ENCODE measurements around the gene OCSTAMP. TPM values are rescaled to one million over a fixed set of nuclear protein-coding genes. Genes with fewer than 3 reads are reported as not detected.
A peak's percentile ranks its signal among the peaks of the same experiment; 100 is the strongest.

The OCSTAMP gene
- total RNA-seq, 1 experiment from 2014 or later: not detected

DNA sequence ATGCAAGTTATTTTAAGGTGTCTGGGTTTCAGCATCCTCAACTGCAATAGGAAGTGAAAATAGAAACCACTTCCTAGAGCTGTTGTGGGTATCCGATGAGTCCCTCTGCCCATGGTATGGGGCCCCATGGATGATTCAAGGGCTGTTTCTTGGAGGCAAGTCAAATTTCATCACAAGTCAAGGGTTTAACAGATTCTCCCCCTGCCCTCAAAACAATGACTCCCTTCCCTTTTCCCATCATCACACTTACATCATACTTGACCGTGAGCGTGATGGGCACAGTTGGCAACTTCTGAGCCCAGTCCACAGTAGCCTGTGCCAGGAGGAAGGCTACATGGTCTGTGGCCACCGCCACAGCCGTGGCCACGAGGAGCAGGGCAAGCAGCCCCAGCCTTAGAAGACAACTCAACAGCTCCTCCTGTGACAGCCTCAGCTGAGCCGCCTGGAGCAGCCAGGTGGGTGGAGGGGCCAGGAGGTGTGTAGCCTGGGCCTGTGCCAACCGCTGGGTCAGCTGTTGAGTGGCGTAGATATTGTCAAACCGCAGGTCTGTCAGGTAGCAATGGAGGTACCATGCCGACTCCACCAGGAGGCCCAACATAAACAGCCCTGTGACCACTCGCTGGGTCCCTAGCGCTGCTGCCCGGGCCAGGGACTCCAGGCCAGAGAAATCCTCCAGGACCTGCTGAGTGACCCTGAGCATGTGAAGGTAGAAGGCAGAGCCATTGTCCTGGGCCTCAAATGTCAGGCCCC, 5.2 kb downstream of the OCSTAMP start:
- Histone ChIP-seq H3K4me3 (ENCODE audit: low read length) (no peak overlapping the region), H3K9ac (ENCODE audit: low read length) (no peak overlapping the region), H4K20me1 (ENCODE audit: insufficient read depth, low read depth, low read length) (no peaks in the 10 kb centered on the region), H2AFZ (ENCODE audit: low read length) (no peak overlapping the region), H3K27me3 (ENCODE audit: low read length) (no peaks in the 10 kb centered on the region), H3K4me1 (ENCODE audit: low read length) (no peaks in the 10 kb centered on the region), H3K27ac (ENCODE audit: low read length) (no peak overlapping the region), H3K79me2 (ENCODE audit: low read length) (no peaks in the 10 kb centered on the region), H3K9me2 (replicated peaks; ENCODE audit: insufficient read depth, low read length) (no peaks in the 10 kb centered on the region), H3K36me3 (ENCODE audit: insufficient read depth, low read length) (no peaks in the 10 kb centered on the region), H3K4me2 (ENCODE audit: low read depth, low read length, poor library complexity, severe bottlenecking) (no peak overlapping the region), H3K9me3 (ENCODE audit: low read length) (no peaks in the 10 kb centered on the region)
- DNase-seq: no peak

DNA sequence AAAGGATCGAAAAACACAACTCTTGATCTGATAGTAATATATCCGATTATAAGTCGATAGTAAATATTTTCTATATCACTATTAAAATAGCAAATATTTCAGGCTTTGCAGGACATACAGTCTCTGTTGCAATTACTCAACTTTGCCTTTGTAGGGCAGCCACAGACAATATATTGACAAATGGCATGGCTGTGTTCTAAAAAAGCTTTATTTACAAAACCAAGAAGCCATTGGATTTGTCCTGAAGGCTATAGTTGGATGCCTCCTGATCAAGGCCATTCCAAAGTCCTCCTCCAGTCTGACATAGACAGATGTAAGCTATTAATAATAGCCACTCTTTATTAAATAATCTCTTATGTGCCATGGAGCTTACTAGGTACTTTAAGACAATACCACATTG, 5.9 kb downstream of the OCSTAMP start:
- no peaks in the 10 kb centered on the region for H3K4me1 ChIP-seq (ENCODE audit: low read length)
- no peak overlapping the region for H3K4me2 ChIP-seq (ENCODE audit: low read depth, low read length, poor library complexity, severe bottlenecking)
- no peaks in the 10 kb centered on the region for H3K9me2 ChIP-seq (replicated peaks; ENCODE audit: insufficient read depth, low read length)
- DNase-seq: no peak
- no peaks in the 10 kb centered on the region for H3K9me3 ChIP-seq (ENCODE audit: low read length)
- no peaks in the 10 kb centered on the region for H4K20me1 ChIP-seq (ENCODE audit: insufficient read depth, low read depth, low read length)
- no peak overlapping the region for H3K9ac ChIP-seq (ENCODE audit: low read length)
- H3K79me2 ChIP-seq (ENCODE audit: low read length): no peaks in the 10 kb centered on the region
- H2AFZ ChIP-seq (ENCODE audit: low read length): no peak overlapping the region
- H3K36me3 ChIP-seq (ENCODE audit: insufficient read depth, low read length): no peaks in the 10 kb centered on the region
- no peak overlapping the region for H3K27ac ChIP-seq (ENCODE audit: low read length)
- H3K27me3 ChIP-seq (ENCODE audit: low read length): no peaks in the 10 kb centered on the region
- H3K4me3 ChIP-seq (ENCODE audit: low read length): no peak overlapping the region

DNA sequence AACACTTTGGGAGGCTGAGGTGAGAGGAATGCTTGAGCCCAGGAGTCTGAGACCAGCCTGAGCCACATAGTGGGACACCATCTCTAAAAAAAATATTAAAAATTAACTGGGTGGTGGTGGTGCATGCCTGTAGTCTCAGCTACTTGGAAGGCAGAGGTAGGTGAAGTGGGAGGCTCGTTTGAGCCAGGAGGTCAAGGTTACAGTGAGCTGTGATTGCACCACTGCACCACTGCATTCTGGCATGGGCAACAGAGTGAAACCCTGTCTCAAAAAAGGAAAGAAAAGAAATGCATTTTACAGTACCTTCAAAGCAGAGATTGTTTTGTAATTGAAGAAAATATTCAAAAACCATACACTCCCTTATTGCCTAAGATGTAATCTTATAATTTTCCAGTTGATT, 6.5 kb downstream of the OCSTAMP start:
- Histone ChIP-seq H3K79me2 (ENCODE audit: low read length) (no peaks in the 10 kb centered on the region), H3K9ac (ENCODE audit: low read length) (no peak overlapping the region), H2AFZ (ENCODE audit: low read length) (no peak overlapping the region), H4K20me1 (ENCODE audit: insufficient read depth, low read depth, low read length) (no peaks in the 10 kb centered on the region), H3K27ac (ENCODE audit: low read length) (no peak overlapping the region), H3K4me2 (ENCODE audit: low read depth, low read length, poor library complexity, severe bottlenecking) (no peak overlapping the region), H3K9me2 (replicated peaks; ENCODE audit: insufficient read depth, low read length) (no peaks in the 10 kb centered on the region), H3K27me3 (ENCODE audit: low read length) (no peaks in the 10 kb centered on the region), H3K36me3 (ENCODE audit: insufficient read depth, low read length) (no peaks in the 10 kb centered on the region), H3K9me3 (ENCODE audit: low read length) (no peaks in the 10 kb centered on the region), H3K4me3 (ENCODE audit: low read length) (no peak overlapping the region), H3K4me1 (ENCODE audit: low read length) (no peaks in the 10 kb centered on the region)
- no peak for DNase-seq

DNA sequence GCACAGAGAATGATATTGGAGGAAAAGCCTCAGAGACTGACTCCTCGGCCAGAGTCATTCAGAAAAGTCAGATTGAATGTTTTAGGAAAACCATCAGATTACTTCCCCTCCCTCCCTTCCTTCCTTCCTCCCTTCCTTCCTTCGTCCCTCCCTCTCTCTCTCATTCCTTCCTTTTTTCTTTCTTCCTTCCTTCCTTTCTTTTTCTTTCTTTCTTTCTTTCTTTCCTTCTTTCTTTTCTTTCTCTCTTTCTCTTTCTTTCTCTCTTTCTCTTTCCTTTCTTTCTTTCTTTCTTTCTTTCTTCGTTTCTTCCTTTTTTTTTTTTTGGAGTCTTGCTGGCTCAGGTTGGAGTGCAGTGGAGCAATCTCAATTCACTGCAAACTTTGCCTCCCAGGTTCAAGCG, 7.4 kb downstream of the OCSTAMP start:
- H3K79me2 ChIP-seq (ENCODE audit: low read length): no peaks in the 10 kb centered on the region
- no peaks in the 10 kb centered on the region for H3K36me3 ChIP-seq (ENCODE audit: insufficient read depth, low read length)
- H4K20me1 ChIP-seq (ENCODE audit: insufficient read depth, low read depth, low read length): no peaks in the 10 kb centered on the region
- no peak overlapping the region for H2AFZ ChIP-seq (ENCODE audit: low read length)
- H3K4me3 ChIP-seq (ENCODE audit: low read length): no peak overlapping the region
- DNase-seq: no peak
- no peaks in the 10 kb centered on the region for H3K9me2 ChIP-seq (replicated peaks; ENCODE audit: insufficient read depth, low read length)
- no peak overlapping the region for H3K9ac ChIP-seq (ENCODE audit: low read length)
- no peaks in the 10 kb centered on the region for H3K27me3 ChIP-seq (ENCODE audit: low read length)
- H3K4me1 ChIP-seq (ENCODE audit: low read length): no peaks in the 10 kb centered on the region
- H3K9me3 ChIP-seq (ENCODE audit: low read length): no peaks in the 10 kb centered on the region
- H3K27ac ChIP-seq (ENCODE audit: low read length): no peak overlapping the region
- H3K4me2 ChIP-seq (ENCODE audit: low read depth, low read length, poor library complexity, severe bottlenecking): no peak overlapping the region

DNA sequence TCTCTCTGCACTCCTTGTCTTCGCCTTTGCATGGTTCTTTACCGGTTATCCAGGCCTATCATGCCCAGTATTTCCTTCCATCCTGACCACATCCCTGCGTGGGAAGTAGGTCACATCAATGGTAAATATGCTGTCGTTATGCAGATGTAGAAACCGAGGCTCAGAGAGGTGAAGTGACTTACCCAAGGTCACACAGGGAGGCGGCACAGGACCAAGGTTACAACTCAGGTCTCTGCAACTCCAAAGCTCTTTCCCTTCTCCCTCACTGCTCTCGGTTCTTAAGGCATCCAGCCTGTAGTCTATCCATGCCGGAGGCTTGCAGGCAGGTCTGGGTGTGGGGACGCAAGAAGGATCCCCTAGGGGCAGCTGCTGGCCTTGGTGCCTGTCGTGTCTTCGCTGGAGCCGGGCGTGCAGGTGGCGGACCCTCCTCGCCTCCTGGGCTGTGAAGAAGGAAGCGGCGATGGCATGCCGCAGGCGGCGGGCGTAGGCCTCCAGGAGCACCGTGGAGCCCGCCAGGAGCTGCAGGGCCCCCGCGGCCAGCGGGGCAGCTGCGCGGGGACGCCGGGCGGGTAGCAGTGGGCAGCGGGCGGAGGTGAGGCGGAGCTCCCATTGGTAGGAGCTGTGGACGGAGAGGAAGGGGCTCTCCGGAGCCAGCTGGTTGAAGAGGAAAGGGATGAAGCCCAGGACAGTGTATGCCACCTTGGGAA, 9.1 kb downstream of the OCSTAMP start:
- Histone ChIP-seq H4K20me1 (ENCODE audit: insufficient read depth, low read depth, low read length) (no peaks in the 10 kb centered on the region), H3K9ac (ENCODE audit: low read length) (no peak overlapping the region), H3K4me1 (ENCODE audit: low read length) (no peaks in the 10 kb centered on the region), H3K79me2 (ENCODE audit: low read length) (no peaks in the 10 kb centered on the region), H3K27me3 (ENCODE audit: low read length) (no peaks in the 10 kb centered on the region), H3K36me3 (ENCODE audit: insufficient read depth, low read length) (no peaks in the 10 kb centered on the region), H3K4me3 (ENCODE audit: low read length) (no peak overlapping the region), H2AFZ (ENCODE audit: low read length) (no peak overlapping the region), H3K27ac (ENCODE audit: low read length) (no peak overlapping the region), H3K9me2 (replicated peaks; ENCODE audit: insufficient read depth, low read length) (no peaks in the 10 kb centered on the region), H3K9me3 (ENCODE audit: low read length) (no peaks in the 10 kb centered on the region), H3K4me2 (ENCODE audit: low read depth, low read length, poor library complexity, severe bottlenecking) (no peak overlapping the region)
- no peak for DNase-seq

DNA sequence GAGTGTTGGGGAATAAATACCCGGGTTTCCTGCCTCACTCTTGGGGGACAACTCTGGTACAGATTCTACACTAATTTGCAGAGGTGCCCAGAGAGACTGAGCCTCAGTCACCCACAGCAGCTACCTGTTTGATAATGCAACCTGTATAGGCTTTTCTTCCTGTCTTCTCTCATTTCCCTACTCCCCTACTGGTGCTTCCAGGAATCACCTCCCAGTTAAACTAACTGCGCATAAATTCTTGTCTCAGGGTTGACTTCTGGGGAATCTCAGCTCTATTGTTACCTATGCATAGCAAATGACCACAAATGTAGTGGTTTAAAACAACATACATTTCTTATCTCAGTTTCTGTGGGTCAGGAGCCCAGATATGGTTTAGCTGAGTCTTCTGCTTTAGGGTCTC, 11.3 kb downstream of the OCSTAMP start:
- Histone ChIP-seq H3K79me2 (ENCODE audit: low read length) (no peaks in the 10 kb centered on the region), H3K27ac (ENCODE audit: low read length) (no peak overlapping the region), H3K4me2 (ENCODE audit: low read depth, low read length, poor library complexity, severe bottlenecking) (no peak overlapping the region), H3K4me3 (ENCODE audit: low read length) (no peak overlapping the region), H3K9me2 (replicated peaks; ENCODE audit: insufficient read depth, low read length) (no peaks in the 10 kb centered on the region), H3K36me3 (ENCODE audit: insufficient read depth, low read length) (no peaks in the 10 kb centered on the region), H3K27me3 (ENCODE audit: low read length) (no peaks in the 10 kb centered on the region), H4K20me1 (ENCODE audit: insufficient read depth, low read depth, low read length) (no peaks in the 10 kb centered on the region), H3K9ac (ENCODE audit: low read length) (no peak overlapping the region), H3K4me1 (ENCODE audit: low read length) (no peaks in the 10 kb centered on the region), H3K9me3 (ENCODE audit: low read length) (no peaks in the 10 kb centered on the region), H2AFZ (ENCODE audit: low read length) (no peak overlapping the region)
- no peak for DNase-seq

DNA sequence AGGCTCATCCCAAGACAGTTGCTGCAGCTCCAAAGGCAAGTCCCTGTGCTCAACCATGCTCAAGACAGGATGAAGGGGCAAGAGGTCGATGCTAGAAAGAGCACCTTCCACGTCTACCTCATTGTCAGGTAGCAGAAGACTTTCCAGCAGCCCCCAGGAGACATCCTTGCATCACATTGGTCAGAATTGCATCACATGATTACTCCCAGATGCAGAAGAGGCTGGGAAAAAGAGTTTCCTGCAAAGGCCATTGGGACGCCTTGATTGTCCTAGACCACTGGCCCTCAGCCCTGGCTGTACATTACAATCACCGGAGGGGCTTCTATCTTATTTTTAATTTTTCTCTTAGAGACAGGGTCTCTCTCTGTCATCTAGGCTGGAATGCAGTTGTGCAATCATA, 19.8 kb downstream of the OCSTAMP start:
- DNase-seq: peak; percentile 9
- Histone ChIP-seq H3K27ac (ENCODE audit: low read length) (no peak overlapping the region), H3K27me3 (ENCODE audit: low read length) (no peaks in the 10 kb centered on the region), H3K36me3 (ENCODE audit: insufficient read depth, low read length) (no peaks in the 10 kb centered on the region), H3K9me2 (replicated peaks; ENCODE audit: insufficient read depth, low read length) (no peaks in the 10 kb centered on the region), H3K4me3 (ENCODE audit: low read length) (no peak overlapping the region), H3K9ac (ENCODE audit: low read length) (no peak overlapping the region), H3K4me1 (ENCODE audit: low read length) (no peaks in the 10 kb centered on the region), H2AFZ (ENCODE audit: low read length) (no peak overlapping the region), H3K79me2 (ENCODE audit: low read length) (no peaks in the 10 kb centered on the region), H3K4me2 (ENCODE audit: low read depth, low read length, poor library complexity, severe bottlenecking) (no peak overlapping the region), H4K20me1 (ENCODE audit: insufficient read depth, low read depth, low read length) (no peaks in the 10 kb centered on the region), H3K9me3 (ENCODE audit: low read length) (no peaks in the 10 kb centered on the region)

DNA sequence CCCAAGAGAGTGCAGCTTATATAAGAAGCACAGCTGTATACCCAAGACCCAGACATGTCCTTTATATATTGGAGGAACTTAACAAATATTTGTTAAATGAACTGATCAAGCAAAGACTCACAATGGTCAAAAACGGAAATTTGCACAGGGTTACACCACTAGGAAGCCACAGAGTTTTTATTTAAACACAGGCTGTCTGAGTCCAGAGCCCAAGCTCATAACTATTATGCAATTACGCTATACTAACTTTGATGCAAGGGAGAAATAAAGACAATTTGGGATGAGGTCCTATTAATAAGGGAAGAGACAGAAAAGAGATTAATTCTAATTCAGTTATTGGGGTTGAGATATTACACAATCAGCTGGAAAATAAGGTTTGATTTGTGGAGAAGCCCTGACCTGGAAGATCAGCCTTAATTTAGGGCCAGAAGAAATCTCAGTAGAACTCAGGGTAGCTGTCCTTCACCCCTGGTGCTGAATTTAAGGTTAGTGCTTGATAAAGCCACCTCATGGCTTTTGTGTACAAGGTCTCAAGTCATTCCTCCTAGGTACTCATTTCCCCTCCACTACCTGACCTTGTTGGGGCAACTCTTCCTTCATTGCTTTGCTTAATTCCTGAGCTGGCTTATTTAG, 26.6 kb downstream of the OCSTAMP start:
- no peaks in the 10 kb centered on the region for H3K9me3 ChIP-seq (ENCODE audit: low read length)
- no peak overlapping the region for H2AFZ ChIP-seq (ENCODE audit: low read length)
- no peaks in the 10 kb centered on the region for H4K20me1 ChIP-seq (ENCODE audit: insufficient read depth, low read depth, low read length)
- no peaks in the 10 kb centered on the region for H3K79me2 ChIP-seq (ENCODE audit: low read length)
- peaks cover 12% of the 10 kb centered on the region for H3K4me1 ChIP-seq (ENCODE audit: low read length)
- no peaks in the 10 kb centered on the region for H3K9me2 ChIP-seq (replicated peaks; ENCODE audit: insufficient read depth, low read length)
- DNase-seq: peak; percentile 62
- no peaks in the 10 kb centered on the region for H3K36me3 ChIP-seq (ENCODE audit: insufficient read depth, low read length)
- H3K4me3 ChIP-seq (ENCODE audit: low read length): no peak overlapping the region
- H3K27me3 ChIP-seq (ENCODE audit: low read length): no peaks in the 10 kb centered on the region
- H3K9ac ChIP-seq (ENCODE audit: low read length): no peak overlapping the region
- H3K4me2 ChIP-seq (ENCODE audit: low read depth, low read length, poor library complexity, severe bottlenecking): no peak overlapping the region
- H3K27ac ChIP-seq (ENCODE audit: low read length): no peak overlapping the region

Measured in Karpas-422 (cell line).